Stimulated activated CD8-positive, alpha-beta memory T cell treated with anti-CD3 and anti-CD28 coated beads, Interleukin-7, amount 100 ng/mL, for 4 hours (primary cell): ENCODE measurements around the gene CCDC34.
"Not testable (repeated sequence)": the region's sequence is repeated elsewhere in the genome, so short reads cannot be mapped to it uniquely, and the experiment has no call there.

Experiments used
- DNase-seq, 2 donors: peaks; one replicate each; pipeline ENCODE4 v3.0.0-alpha.2; 2020; ENCODE audit warnings: low read depth in 2 of 2

The CCDC34 gene

DNA sequence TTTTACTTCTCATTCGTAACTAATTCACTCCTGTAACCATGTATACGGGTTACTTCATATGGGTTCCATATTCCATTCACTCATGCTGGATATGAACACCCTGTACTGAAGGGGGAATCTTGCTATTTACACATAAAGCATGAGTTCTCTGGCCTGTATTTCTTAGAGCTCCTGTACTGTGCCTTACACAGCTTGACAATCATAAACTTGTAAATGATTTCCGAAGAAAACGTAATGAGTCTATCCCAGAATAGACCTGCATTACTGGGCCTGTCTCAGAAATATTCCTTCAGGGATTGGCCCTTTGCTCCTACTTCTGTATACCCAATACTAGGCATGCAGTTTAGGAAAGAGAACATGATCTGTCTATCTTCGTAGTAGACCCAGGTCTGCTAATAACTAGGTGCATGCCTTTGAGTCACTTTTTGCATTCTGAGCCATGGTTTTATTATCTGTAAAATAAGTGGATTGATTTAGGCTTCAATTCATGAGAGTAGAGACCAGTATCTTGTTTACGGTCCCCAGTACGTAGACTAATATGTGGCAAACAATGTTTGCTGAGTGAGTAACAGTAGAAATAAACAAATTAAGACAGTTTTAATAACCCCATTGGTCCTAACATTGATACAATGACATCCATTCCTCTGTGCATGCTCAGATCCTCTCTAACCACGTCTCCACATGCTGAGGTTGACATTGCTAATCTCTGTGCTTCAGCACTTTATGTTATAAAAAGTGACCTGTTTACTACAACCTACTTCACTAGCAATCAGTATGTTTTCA is 1.2 kb downstream of the CCDC34 start:
- DNase-seq = no peak

DNA sequence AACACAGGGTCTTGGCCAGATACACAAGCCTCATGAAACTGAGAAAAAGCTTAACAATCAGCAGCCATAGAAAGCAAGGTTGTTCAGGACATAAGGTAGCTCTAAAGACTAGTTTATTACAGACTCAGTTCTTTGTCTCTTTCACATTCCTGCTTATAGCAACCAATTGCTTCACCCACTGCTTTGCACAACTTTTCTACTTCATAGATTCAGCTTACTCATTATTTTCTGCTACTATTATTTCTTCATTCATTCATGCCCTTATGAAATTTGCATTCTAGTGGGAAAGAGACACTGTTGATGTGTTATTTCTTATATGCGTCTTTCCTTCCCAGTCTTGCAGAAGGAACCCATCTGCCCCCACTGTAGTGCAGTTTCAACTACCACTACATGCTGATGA is 4.7 kb downstream of the CCDC34 start:
- DNase-seq = no peak

DNA sequence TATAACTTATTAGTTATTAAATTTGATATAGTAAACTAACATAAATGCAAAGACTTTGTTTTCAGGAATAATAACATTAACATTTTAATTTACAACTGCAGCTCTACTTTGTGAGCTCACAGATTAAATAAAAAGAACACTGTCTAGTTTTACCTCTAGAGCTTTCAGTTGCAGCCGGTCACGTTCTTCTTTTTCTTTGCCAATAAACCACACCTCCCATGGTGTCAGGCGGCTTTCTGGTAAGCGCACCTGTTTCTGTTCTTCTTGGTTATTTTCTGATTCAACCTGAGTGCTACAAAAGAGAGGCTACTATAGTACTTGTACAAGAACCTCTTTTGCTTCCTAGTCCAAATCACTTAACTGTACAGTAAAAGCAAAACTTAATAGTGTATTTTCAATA is 5.8 kb downstream of the CCDC34 start:
- DNase-seq = no peak

DNA sequence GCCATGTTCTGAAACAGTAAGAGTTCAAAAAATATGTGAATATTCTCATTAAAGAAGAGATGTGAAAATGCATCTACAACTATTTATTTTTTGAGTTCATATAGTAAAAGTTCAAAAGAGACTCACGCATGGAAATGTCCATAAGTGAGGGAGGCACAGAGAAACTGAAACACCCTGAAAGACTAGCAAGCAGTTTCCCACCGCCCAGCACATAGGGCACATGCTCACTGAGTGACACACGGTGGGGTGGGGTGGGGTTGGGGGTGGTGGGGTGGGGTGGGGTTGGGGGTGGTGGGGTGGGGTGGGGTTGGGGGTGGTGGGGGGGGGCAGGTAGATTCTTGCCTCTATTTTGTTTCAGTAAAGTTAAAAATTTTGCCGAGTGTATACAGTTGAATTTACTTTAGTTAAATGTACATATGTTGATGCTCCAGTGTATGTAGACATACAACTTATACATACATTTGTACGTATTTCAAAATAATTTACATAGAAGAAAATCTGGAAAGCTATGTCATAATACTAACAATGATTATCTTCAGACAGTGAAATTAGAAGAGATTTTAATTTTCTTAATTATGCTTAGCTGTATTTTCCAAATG is 6.3 kb downstream of the CCDC34 start:
- no peak for DNase-seq

DNA sequence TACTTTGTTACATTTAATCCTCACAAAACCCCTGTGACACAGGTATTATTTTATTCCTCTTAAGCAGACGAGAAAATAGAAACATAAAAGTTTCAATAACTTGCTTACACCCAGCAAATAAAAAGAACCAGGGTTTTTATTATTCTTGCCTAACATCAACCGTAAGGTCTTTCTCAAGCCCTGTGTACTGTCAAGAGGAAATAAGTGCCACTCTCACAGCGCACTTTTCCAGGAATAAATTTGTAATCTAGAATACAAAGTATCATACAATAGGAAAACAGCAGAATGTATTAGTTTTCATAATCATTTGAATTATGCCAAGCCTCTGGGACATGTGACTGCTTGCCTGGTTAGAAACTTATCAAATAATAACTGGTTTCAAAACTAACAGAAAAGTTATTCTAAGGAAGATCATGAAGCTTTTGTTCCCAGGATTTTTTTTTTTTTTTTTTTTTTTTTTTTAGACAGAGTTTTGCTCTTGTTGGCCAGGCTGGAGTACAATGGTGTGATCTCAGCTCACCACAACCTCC is 7.4 kb downstream of the CCDC34 start:
- no peak for DNase-seq

DNA sequence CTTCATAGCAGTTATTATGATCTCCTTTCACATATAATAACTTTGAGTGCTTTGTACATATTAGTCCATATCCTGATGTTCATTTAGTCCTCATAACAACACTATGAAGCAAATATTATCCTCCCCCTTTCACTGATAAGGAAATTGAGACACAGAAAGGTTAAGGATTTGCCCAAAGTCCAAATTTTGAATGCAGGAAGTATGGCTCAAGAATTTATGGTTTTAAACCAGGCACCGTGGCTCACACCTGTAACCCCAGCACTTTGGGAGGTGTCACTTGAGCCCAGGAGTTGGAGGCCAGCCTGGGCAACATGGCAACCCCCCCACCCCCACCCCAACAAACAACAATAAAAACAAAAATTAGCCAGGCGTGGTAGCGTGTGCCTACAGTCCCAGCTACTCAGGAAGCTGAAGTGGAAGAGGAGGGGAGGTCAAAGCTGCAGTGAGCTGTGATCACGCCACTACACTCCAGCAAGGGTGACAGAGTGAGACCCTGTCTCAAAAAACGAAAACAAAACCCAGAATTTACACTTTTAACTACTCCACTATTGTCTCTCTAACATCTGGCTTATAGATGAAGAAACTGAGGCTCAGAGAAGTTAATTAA is 8.6 kb downstream of the CCDC34 start:
- no peak for DNase-seq

DNA sequence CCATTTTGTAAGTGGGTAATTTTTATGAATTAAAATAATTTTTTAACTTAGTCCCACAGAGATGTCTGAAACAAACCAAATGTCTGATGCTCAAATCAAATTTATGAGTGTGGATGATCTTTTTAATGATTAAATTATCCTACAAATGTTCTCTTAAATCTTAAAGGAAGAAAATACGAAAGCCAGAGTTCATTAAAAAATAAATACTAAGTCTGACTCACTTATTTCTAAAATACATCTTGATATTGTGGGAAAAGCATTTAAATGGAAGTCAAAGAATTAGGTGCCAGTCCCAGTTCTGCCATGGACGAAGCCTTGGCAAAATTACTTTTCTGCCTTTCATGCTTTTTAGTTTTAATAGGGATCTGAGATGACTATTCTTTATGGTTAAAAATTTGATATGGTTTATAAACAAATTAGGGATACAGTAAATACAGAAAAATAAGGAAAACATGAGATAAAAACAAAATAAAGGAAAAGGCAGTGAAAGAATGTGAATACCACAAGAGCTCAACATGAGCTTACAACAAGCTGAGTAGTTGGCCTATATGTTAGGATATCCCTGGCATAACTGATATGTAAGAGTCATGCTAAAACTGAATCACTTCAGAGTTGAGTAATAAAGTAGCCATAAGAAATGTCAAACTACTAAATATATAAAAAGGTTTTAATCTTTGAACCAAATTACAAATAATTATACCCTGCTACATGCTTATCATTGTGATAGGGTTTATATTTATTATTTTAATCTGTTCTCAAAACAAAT is 9.2 kb downstream of the CCDC34 start:
- DNase-seq = no peak

DNA sequence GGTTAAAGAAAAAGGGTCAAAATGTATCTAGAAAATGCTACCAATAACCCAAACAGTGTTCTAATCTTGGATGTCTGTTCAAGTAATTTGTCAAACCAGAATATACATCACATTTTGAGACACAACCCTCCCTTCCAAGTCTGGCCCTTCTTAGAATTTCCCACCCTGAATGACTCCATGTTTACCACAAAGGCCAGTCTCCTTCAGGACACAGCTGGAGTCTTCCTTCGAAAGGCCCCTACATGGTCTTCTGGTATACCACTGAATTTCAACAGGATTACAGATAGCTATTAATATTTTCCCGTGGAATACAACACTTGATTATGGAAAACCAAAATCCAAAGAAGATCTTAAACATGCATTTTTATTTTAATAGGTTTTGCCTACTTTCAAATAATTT is 10.2 kb downstream of the CCDC34 start:
- no peak for DNase-seq

DNA sequence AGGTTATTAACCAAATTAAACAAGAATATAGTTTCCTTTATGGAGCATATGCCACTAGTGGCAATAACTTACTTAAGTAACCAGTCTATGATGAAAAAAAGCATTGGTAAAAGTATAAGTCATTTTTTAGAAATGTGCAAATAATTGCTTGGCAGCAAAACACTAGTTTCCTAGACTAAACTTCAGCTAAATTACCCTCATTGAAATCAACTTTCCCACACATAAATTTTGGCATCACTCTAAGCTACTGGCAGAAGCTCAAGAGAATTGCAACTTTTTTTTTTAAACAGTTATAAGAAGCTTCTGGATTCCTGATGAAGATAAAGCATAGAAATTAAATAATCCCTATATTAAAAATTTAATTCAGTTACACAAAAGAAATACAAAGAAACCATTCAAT is 12.5 kb downstream of the CCDC34 start:
- no peak for DNase-seq

DNA sequence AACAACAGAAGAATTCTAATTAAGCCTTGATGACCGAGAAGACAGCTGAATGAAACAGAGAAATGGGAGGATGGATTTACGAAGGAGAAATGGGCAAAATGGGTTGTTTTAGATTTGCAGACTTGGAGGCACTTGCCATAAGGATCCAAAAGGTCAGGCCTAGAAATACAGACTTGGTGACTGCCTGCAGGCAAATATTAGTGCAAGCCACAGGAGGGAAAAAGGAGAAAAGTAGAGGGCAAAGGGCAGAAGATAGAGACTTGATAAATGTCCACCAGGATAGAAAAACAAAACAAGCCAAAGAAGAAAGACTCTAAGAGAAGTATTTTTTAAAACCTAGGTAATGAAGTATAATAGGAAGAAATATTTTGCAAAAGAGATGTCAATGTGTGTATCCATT is 13.1 kb downstream of the CCDC34 start:
- no peak for DNase-seq

DNA sequence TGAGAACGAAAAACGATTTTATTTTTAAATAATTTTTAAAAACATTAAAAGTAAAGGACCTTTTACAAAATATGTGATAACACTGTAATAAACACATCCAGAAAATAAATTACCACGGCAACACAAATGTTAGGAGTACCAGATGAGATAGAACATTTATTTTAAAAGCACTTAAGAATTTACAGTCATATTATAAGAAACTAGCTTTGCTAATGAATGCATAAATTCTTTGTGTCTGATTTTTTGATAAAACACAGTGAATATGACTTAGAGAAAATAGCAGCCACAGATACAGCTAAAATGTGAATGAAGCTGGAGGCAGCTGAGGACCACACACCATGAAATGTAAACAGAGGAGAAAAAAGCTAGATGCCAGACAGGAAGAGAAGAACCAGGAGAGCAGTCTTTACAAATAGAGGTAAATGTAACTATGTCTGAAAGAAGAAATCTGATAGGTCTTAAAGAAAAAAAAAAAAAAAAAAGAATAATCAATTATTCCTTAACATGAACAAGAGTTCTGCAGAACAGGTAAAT is 14.6 kb downstream of the CCDC34 start:
- no peak for DNase-seq

DNA sequence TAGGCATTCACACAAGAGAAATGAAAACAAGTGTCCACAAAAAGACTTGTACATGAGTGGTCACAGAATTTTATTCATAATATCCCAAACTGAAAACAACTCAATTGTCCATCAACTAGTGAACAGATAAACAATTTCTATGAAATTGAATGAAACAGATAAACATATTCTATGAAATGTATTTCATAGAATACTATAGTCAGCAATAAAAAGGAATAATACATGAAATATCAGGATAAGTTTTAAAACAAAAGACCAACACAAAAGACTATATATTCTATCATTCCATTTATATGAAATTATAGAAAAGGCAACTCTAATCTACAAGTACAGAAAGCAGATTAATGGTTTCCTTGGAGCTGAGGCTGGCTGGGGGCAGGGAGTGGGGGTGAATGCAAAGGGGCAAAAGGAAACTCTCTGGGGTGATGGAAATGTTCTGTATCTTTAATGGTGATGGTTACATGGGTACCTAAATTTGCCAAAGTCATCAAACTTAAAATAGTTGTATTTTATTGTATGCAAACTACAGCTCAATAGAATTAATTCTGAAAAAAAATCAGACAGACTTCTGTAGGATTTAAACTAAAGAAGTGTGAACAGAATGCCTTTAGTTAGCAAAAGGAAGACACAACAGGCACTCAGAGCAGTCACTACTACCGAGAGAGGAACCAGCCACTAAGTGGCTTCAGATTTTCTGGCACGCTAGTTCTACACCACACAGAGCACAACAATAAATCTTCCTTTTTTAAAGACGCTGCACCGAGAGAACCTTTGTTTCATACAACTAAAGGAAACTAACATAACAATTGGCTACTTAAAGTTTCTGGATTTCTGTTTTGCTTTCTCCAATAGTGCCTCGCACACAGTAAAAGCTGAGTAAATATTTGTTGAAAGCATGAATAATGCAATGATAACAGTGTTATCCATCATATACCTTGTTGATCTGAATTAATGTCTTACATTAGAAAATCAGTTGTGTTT is 15.4 kb downstream of the CCDC34 start:
- DNase-seq = no peak

DNA sequence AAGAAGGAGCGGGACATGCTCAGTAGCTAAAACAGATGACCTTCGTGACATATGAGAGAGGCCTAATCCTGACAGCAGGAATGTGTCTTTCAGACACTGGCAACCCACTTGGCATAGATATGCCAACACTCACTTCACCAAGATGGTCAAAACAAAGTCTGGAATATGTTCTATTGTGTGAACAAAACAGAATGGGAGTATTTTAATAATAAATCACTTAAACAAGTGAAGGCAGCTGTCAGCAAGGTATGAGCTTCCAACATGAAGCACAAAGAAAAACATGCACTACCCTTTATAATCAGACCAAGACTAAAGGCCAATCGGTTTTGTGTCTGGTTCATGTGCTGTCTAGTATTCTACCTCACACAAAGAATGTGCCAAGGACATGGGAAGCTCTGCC is 23.1 kb downstream of the CCDC34 start:
- no peak for DNase-seq

DNA sequence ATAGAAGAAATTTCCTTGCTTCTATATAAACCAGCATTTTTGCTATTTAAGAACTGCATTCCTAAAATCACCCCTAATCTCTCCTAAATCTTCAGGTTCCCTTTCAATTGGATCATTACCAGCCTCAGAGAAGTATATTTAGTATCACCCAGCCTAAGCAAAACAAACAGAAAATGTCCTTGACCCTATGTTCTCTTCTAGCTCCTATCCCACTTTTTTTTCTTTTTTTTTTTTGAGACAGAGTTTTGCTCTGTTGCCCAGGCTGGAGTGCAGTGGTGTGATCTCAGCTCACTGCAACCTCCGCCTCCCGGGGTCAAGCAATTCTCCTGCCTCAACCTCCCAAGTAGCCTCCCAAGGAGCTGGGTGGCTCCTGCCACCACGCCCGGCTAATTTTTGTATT is 28.3 kb downstream of the CCDC34 start:
- not testable (repeated sequence) for DNase-seq

DNA sequence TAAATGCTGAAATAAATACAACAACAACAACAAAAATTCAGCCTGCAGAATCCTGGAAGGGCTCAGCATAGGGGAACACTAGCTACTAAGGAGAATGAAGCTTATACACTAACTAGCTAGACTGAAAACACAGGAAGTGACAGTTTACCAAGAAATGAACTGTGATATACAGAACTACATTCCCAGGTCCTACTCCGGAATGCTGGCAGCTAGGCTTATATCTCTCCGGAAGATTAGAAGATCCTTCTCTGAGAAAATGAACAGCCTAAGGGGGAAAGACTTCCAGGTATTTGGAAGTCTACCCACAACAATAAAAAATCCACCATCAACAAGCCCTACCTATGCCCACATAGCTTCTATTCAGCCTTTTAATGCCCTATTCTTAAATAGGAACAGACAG is 31.0 kb downstream of the CCDC34 start:
- DNase-seq = no peak

DNA sequence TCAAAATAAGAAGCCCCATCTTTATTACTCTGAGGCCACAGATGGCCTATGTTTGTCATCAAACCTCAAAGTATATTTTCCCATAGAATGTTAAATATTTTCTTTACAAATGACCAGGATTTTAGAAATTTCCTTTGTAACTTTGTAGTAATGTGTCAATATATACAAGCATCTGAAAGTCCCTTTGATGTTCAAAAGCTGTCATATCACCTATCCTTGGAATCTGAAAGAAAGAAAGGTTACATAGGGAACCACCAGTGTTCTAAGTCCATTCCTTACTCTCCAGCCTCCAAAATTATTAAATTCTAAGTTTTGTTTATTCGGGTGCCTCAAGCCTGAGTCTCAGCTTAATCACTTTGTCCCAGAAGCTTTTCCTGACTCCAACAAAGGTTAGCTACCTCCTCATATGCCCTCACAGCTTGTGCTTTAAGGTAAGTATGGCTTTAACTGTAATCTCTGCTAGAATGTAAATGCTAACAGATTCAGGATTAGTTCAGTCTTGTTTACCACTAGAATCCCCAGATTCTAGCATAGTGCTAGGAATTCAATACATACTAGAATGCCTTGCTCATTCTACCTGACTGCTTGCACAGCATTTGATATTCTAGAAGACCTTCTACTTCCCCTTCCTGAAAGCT is 32.3 kb downstream of the CCDC34 start:
- DNase-seq = no peak

DNA sequence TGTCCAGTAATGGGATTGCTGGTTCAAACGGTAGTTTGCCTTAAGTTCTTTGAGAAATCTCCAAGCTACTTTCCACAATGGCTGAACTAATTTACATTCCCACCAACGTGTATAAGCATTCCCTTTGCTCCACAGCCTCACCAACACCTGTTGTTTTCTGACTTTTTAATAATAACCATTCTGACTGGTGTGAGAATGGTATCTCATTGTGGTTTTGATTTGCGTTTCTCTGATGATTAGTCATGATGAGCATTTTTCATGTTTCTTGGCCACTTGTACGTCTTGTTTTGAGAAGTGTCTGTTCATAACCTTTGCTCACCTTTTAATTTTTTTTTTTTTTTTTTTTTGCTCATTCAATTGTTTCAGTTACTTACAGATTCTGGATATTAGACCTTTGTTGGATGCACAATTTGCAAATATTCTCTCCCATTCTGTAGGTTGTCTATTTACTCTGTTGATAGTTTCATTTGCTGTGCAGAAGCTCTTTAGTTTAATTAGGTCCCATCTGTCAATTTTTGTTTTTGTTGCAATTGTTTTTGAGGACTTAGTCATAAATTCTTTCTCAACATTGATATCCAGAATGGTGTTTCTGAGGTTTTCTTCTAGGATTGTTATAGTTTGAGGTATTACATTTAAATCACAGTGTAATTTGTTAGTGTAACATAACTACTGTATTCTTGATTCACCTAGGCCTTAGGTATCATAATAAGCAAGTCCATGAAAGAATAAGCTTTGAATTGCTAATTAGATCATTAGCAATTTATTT is 33.0 kb downstream of the CCDC34 start:
- DNase-seq = no peak

DNA sequence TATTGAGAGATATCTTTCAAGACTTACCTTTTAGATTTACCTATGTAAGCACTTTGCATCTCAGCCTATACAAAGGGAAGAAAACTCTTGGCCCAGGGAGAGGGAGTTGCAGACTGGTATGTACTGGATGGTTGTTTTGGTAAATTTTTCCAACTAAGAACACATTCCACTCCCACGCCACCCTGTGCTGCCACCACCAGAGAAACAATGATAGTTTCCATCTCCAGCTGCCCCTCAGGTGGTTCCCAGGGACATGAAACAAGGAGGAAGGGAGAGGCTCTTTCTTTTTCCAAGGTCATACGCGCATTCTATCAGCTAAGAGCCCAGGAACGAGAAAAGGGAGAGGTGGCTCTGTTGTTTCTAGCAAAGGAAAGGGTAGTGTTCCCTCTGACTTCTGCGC is 34.4 kb downstream of the CCDC34 start:
- no peak for DNase-seq

DNA sequence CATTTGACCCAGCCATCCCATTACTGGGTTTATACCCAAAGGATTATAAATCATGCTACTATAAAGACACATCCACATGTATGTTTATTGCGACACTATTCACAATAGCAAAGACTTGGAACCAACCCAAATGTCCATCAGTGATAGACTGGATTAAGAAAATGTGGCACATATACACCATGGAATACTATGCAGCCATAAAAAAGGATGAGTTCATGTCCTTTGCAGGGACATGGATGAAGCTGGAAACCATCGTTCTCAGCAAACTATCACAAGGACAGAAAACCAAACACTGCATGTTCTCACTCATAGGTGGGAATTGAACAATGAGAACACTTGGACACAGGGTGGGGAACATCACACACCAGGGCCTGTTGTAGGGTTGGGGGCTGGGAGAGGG is 36.0 kb downstream of the CCDC34 start:
- DNase-seq = not testable (repeated sequence)

DNA sequence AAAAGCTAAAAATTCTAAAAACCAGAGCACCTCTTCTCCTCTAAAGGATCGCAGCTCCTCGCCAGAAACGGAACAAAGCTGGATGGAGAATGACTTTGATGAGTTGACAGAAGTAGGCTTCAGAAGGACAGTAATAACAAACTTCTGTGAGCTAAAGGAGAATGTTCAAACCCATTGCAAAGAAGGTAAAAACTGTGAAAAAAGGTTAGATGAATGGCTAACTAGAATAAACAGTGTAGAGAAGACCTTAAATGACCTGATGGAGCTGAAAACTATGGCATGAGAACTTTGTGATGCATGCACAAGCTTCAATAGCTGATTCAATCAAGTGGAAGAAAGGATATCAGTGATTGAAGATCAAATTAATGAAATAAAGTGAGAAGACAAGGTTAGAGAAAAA is 40.8 kb downstream of the CCDC34 start:
- not testable (repeated sequence) for DNase-seq
